Muscle layer of colon (tissue), 2 donors: Measurements from ENCODE around the gene GTF3C5.
"Not testable (repeated sequence)": the region's sequence is repeated elsewhere in the genome, so short reads cannot be mapped to it uniquely, and the experiment has no call there.

Experiments used
- H3K27ac ChIP-seq: one replicate; pipeline ENCODE4 v1.7.0; 2013; ENCODE audit warnings: low read depth, mild to moderate bottlenecking, low read length, moderate library complexity
- H3K27me3 ChIP-seq, 2 donors: one replicate each; pipeline ENCODE4 v1.7.0; 2013; ENCODE audit warnings: low read length in 2 of 2, mild to moderate bottlenecking in 2 of 2; ENCODE audit not compliant: insufficient read depth in 2 of 2, control insufficient read depth in 1 of 2
- H3K36me3 ChIP-seq: one replicate; pipeline ENCODE4 v1.7.0; 2013; ENCODE audit warnings: mild to moderate bottlenecking, low read length; ENCODE audit not compliant: insufficient read depth
- H3K4me1 ChIP-seq: one replicate; pipeline ENCODE4 v1.7.0; 2013; ENCODE audit warnings: mild to moderate bottlenecking, low read length; ENCODE audit not compliant: insufficient read depth
- H3K4me3 ChIP-seq, 2 donors: one replicate each; pipeline ENCODE4 v1.7.0; 2013; ENCODE audit warnings: low read length in 2 of 2, low read depth in 1 of 2, mild to moderate bottlenecking in 1 of 2, moderate library complexity in 1 of 2
- H3K9ac ChIP-seq: one replicate; pipeline ENCODE4 v1.7.0; 2013; ENCODE audit warnings: low read length
- H3K9me3 ChIP-seq: one replicate; pipeline ENCODE4 v1.7.0; 2013; ENCODE audit warnings: mild to moderate bottlenecking, low read length
- donor health status: abdominal sarcoma.
- donor health status: Adenocarcinoma of cecum.

The GTF3C5 gene

GRCh38 chr9:132989014-132989310 is 41.8 kb upstream of the GTF3C5 start:
- H3K4me3 ChIP-seq: no peak overlapping the region
- no peaks in the 10 kb centered on the region for H3K36me3 ChIP-seq
- H3K9ac ChIP-seq: no peak overlapping the region
- peaks cover 0 to 23% of the 10 kb centered on the region in 2 donors for H3K27me3 ChIP-seq
- H3K4me1 ChIP-seq: no peaks in the 10 kb centered on the region
- no peak overlapping the region for H3K27ac ChIP-seq
- H3K9me3 ChIP-seq: no peaks in the 10 kb centered on the region

GRCh38 chr9:132989414-132989996 is 41.3 kb upstream of the GTF3C5 start:
- Histone ChIP-seq H3K9me3 (no peaks in the 10 kb centered on the region), H3K4me3 (no peak overlapping the region), H3K27ac (no peak overlapping the region), H3K9ac (no peak overlapping the region), H3K27me3 (peaks cover 0 to 26% of the 10 kb centered on the region in 2 donors), H3K4me1 (no peaks in the 10 kb centered on the region), H3K36me3 (no peaks in the 10 kb centered on the region)

DNA sequence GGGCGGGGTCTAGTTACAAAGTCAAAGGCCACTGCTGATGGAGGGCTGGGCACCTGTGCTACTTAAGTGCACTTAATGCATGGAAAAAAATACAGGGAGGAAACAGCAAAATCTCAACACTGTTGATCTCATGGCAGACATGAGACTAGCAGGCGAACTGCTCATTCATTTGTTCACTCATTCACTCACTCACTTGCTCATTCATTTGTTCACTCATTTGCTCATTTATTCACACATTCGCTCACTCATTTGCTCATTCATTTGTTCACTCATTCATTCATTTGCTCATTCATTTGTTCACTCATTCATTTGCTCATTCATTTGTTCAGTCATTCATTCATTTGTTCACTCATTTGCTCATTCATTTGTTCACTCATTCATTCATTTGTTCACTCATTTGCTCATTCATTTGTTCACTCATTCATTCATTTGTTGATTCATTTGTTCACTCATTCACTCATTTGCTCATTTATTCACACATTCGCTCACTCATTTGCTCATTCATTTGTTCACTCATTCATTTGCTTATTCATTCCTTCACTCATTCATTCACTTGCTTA is 40.7 kb upstream of the GTF3C5 start:
- not testable (repeated sequence) for H3K27ac ChIP-seq, H3K4me3 ChIP-seq, H3K36me3 ChIP-seq, H3K9ac ChIP-seq, H3K4me1 ChIP-seq, H3K9me3 ChIP-seq
- H3K27me3 ChIP-seq: peaks cover 0 to 31% of the 10 kb centered on the region in 2 donors

DNA sequence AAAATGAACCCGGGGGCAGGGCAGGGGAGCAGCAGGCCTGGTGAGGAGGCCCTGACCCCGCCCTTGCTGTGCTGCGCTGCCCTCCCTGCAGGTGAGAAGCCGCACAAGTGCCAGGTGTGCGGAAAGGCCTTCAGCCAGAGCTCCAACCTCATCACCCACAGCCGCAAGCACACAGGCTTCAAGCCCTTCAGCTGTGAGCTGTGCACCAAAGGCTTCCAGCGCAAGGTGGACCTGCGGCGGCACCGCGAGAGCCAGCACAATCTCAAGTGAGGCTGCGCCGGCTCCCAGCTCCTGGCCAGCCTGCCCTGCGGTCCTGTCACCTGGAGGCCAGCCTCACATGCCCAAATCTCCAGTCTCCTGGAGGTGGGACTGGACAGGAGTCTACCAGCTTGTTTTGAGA is 40.0 kb upstream of the GTF3C5 start:
- Histone ChIP-seq H3K4me3 (no peak overlapping the region), H3K27me3 (peaks cover 0 to 32% of the 10 kb centered on the region in 2 donors), H3K9ac (no peak overlapping the region), H3K27ac (no peak overlapping the region), H3K36me3 (no peaks in the 10 kb centered on the region), H3K4me1 (no peaks in the 10 kb centered on the region), H3K9me3 (no peaks in the 10 kb centered on the region)

DNA sequence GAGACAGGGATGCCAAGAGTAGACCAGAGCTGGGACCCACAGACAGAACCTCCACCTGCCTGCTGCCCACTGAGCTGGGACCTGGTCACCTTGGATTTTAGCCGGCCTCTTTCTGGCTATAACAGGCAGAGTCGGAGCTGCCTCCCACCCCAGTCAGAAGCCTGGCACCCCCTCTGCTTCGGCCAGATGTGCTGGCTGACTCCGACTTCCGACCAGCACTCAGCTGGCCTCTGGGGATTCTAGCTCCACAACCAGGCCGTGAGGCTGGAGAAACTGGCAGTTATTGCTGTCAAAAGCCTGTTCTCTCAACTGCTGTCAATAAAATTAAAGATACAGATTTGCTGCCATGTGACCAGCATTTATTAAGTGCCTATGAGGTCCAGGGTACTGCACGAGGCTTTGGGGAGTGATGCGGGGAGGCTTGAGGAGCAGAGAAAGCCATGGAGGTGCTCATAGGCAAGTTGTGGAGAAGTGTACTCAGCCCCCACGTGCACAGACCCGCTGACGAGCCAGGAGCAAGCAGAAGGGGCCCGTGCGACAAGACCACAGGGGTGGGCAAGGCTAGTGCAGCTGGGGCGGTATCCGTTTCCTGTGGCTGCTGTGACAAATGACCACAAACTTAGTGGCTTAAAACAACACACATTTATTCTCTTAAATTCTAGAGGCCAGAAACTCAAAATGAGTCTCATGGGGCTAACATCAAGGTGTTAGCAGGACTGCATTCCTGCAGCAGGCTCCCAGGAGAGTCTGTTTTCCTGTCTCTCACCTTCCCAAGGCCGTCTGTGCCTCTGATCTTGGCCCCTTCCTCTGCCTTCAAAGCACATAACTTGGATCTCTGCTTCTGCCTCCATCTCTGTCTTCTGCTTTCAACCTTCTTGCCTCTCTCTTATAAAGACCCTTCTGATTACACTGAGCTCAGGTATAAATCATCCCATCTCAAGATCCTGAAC is 39.2 kb upstream of the GTF3C5 start:
- no peak overlapping the region for H3K4me3 ChIP-seq
- H3K27ac ChIP-seq: no peak overlapping the region
- H3K36me3 ChIP-seq: no peaks in the 10 kb centered on the region
- no peaks in the 10 kb centered on the region for H3K4me1 ChIP-seq
- H3K27me3 ChIP-seq: peaks cover 0 to 35% of the 10 kb centered on the region in 2 donors
- H3K9ac ChIP-seq: no peak overlapping the region
- no peaks in the 10 kb centered on the region for H3K9me3 ChIP-seq

DNA sequence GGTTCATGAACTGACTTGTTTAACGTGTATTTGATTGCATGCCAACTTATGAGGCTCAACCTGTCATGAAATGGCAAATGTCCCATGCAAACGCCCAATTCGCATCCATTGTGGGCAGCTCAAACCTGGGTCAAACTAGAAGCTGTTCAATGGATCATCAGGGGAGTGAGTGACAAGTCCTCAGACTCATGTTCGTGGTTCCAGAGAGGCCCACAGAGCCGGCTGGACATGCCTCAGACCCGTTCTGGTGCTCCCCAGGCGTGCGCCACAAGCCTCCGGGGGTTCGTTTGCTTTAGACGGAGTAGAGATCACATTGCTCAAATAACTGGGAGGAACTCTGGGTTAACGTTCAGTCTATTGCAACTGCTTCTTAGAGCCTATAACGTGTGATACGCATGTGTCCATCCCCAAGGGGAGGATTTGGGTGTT is 37.3 kb upstream of the GTF3C5 start:
- Histone ChIP-seq H3K36me3 (no peaks in the 10 kb centered on the region), H3K9me3 (no peaks in the 10 kb centered on the region), H3K27ac (no peak overlapping the region), H3K4me3 (no peak overlapping the region), H3K4me1 (no peaks in the 10 kb centered on the region), H3K27me3 (peaks cover 0 to 33% of the 10 kb centered on the region in 2 donors), H3K9ac (no peak overlapping the region)

- Histone ChIP-seq H3K4me3 (no peak overlapping the region), H3K27me3 (peaks cover 0 to 33% of the 10 kb centered on the region in 2 donors), H3K27ac (no peak overlapping the region), H3K9me3 (no peaks in the 10 kb centered on the region), H3K36me3 (no peaks in the 10 kb centered on the region), H3K4me1 (no peaks in the 10 kb centered on the region), H3K9ac (no peak overlapping the region)
Measured at GRCh38 chr9:132994410-132995120, 36.2 kb upstream of the GTF3C5 start.

DNA sequence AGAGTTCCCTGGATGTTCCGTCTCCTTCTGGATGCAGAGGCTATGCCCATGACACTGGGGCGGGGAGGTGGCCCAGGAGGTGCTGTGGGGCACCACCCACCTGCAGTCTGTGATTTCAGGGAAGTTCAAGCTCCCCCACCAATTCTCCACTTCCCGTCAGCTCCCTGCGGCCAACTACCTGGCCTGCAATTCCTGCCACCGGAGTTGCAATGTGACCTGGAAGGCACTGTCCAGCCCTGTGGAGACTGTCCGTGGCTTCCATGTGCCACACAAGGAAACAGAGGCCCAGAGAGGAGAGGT is 35.7 kb upstream of the GTF3C5 start:
- no peak overlapping the region for H3K9ac ChIP-seq
- no peak overlapping the region for H3K27ac ChIP-seq
- no peaks in the 10 kb centered on the region for H3K4me1 ChIP-seq
- H3K27me3 ChIP-seq: peaks cover 0 to 38% of the 10 kb centered on the region in 2 donors
- H3K9me3 ChIP-seq: no peaks in the 10 kb centered on the region
- H3K36me3 ChIP-seq: no peaks in the 10 kb centered on the region
- H3K4me3 ChIP-seq: no peak overlapping the region

DNA sequence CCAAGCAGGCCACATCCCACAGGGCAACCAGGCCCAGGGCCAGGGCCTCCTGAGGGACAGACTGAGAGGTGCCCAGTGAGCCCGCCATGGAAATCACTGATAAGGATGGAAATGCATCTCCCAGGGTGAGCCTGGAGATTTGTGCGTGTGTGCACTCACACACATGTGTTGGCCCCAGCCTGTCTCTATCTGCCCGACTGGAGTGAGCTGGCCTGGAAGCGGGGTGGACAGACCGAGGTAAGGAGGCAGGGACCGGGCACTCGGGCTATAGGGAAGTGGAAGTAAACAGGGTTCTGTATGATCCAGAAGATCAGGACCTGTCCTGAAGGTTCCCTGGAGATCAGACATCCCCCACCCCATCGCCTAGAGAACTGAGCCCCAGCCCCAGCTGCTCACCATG is 34.9 kb upstream of the GTF3C5 start:
- H3K9me3 ChIP-seq: no peaks in the 10 kb centered on the region
- H3K27ac ChIP-seq: no peak overlapping the region
- peaks cover 0 to 39% of the 10 kb centered on the region in 2 donors for H3K27me3 ChIP-seq
- H3K9ac ChIP-seq: no peak overlapping the region
- no peaks in the 10 kb centered on the region for H3K36me3 ChIP-seq
- no peaks in the 10 kb centered on the region for H3K4me1 ChIP-seq
- no peak overlapping the region for H3K4me3 ChIP-seq

GRCh38 chr9:132996526-132996925 is 34.3 kb upstream of the GTF3C5 start:
- Histone ChIP-seq H3K4me1 (no peaks in the 10 kb centered on the region), H3K27ac (no peak overlapping the region), H3K36me3 (no peaks in the 10 kb centered on the region), H3K27me3 (peaks cover 0 to 33% of the 10 kb centered on the region in 2 donors), H3K9me3 (no peaks in the 10 kb centered on the region), H3K9ac (no peak overlapping the region), H3K4me3 (no peak overlapping the region)

DNA sequence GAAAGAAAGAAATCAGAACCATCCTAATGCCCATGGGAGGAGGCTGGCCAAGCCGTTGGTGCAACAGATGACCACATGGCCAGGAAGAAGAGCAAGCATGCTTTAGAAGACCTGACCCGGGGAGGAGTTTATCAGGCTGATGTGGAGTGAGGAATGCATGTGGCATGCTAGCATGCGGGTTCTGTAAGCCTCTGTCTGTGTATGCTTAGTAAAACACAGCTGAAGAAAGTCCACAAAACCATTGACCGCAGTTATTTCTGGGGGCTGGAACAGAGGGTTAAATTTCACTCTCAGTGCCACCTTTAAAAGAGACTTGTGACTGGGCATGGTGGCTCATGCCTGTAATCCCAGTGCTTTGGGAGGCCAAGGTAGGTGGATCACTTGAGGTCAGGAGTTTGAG is 33.2 kb upstream of the GTF3C5 start:
- Histone ChIP-seq H3K4me3 (no peak overlapping the region), H3K9ac (no peak overlapping the region), H3K27ac (no peak overlapping the region), H3K36me3 (no peaks in the 10 kb centered on the region), H3K4me1 (no peaks in the 10 kb centered on the region), H3K27me3 (peaks cover 0 to 32% of the 10 kb centered on the region in 2 donors), H3K9me3 (no peaks in the 10 kb centered on the region)
